Transverse colon (tissue), 3 donors: ENCODE data around the gene TAAR2.

Experiments used
- CTCF ChIP-seq, 5 experiments: fragments of 200-600 bp in 3 of 5; fragments of 450-650 bp in 2 of 5; sonication (generic) in 3 of 5; IDR thresholded peaks; 1 replicate in 2 of 5; 2 replicates in 3 of 5; pipeline ENCODE4 v1.5.1; 2016 to 2017; ENCODE audit warnings: antibody characterized with exemption in 5 of 5, inconsistent platforms in 3 of 5, mild to moderate bottlenecking in 2 of 5, moderate library complexity in 1 of 5
- EP300 ChIP-seq: sonication (generic); formaldehyde crosslinking; IDR thresholded peaks from one replicate; pipeline ENCODE4 v1.6.1; 2017; ENCODE audit warnings: antibody characterized with exemption, low read depth

GRCh38 chr6:132624175-132624574 lies at the start of gene TAAR2:
- TF ChIP-seq EP300 (no peak), CTCF (IDR thresholded peaks at IDR 0.05) (no peak)
